Measurements from ENCODE around the gene TRIO.

Gene TRIO

GRCh38 chr5:14178671-14179211, 35.6 kb downstream of the TRIO start:
- H3K27ac ChIP-seq (ENCODE audit: low read depth, low read length) = peak overlapping the region; percentile 6
- H3K27me3 ChIP-seq (ENCODE audit: control insufficient read depth, insufficient read depth, low read length) = no peaks in the 10 kb centered on the region
- H3K36me3 ChIP-seq (ENCODE audit: control insufficient read depth, insufficient read depth, low read length) = no peaks in the 10 kb centered on the region
- H3K9ac ChIP-seq (ENCODE audit: low read length) = no peak overlapping the region
- H3K4me3 ChIP-seq (ENCODE audit: low read length) = no peak overlapping the region
- H3K4me1 ChIP-seq (ENCODE audit: control insufficient read depth, insufficient read depth, low read length) = peaks cover 32% of the 10 kb centered on the region

DNA sequence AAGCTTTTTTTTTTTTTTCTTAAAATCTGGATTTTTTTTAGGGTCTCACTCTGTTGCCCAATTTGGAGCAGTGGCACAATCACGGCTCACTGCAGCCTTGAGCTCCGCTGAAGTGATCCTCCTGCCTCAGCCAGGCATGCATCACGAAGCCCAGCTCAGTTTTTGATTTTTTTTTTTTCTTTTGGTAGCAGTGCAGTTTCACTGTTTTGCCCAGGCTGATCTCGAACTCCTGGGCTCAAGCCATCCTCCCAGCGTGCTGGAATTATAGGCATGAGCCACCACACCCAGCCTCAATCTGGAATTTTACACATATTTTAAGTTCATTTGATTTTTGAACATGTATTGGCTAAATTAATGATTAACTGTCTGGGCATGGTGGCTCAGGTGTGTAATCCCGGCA, 36.3 kb downstream of the TRIO start:
- Histone ChIP-seq H3K4me3 (ENCODE audit: low read length) (no peak overlapping the region), H3K9ac (ENCODE audit: low read length) (no peak overlapping the region), H3K36me3 (ENCODE audit: control insufficient read depth, insufficient read depth, low read length) (no peaks in the 10 kb centered on the region), H3K4me1 (ENCODE audit: control insufficient read depth, insufficient read depth, low read length) (peaks cover 34% of the 10 kb centered on the region), H3K27me3 (ENCODE audit: control insufficient read depth, insufficient read depth, low read length) (no peaks in the 10 kb centered on the region), H3K27ac (ENCODE audit: low read depth, low read length) (no peak overlapping the region)

DNA sequence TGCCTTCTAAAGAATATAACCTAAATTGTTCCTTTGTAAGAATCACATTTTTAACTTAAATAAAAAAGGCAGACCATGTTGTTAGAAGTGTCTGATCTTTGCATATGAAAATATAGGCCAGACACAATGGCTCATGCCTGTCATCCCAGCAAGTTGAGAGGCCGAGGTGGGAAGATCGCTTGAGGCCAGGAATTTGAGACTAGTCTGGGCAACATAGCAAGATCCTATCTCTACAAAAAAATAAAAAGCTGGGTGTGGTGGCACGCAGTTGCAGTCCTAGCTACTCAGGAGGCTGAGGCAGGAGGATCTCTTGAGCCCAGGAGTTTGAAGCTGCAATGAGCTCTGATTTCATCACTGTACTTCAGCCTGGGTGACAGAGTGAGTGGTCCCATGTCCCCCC, 37.3 kb downstream of the TRIO start:
- Histone ChIP-seq H3K4me1 (ENCODE audit: control insufficient read depth, insufficient read depth, low read length) (peaks cover 41% of the 10 kb centered on the region), H3K4me3 (ENCODE audit: low read length) (no peak overlapping the region), H3K36me3 (ENCODE audit: control insufficient read depth, insufficient read depth, low read length) (no peaks in the 10 kb centered on the region), H3K27ac (ENCODE audit: low read depth, low read length) (peak overlapping the region; percentile 12), H3K9ac (ENCODE audit: low read length) (no peak overlapping the region), H3K27me3 (ENCODE audit: control insufficient read depth, insufficient read depth, low read length) (no peaks in the 10 kb centered on the region)

DNA sequence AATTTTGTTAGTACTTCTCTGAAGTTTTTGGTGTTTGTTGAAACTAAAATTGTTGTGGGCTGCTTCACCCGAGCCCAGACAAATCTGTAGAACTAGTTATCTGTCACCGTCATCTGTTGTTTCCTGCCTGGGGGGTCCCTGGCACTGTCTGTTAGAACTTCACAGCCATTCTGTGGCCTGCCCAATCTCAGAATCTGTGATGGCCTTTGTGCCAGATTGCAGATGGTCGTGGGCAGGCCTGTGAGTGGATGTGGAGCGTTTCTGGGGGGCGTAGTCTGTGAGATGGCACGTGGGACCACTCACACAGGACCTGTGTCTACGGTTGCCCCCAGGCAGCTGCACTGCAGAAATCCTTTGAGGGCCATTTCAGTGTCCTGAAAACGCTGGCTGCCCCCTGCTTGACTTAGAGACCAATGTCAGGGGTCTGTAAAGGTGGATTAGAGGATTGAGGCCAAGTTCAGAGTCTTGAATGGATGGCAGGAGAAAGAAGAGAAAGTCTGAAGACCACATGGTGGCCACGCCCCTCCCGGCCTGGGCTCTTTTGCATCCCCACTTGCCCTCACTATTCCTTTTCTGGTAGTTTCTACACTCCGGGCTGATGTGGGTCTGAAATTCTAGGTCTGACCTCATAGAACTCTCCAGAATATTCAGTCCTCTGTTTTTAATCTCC, 38.3 kb downstream of the TRIO start:
- peaks cover 49% of the 10 kb centered on the region for H3K4me1 ChIP-seq (ENCODE audit: control insufficient read depth, insufficient read depth, low read length)
- H3K27ac ChIP-seq (ENCODE audit: low read depth, low read length) = peak overlapping the region; percentile 95
- H3K9ac ChIP-seq (ENCODE audit: low read length) = no peak overlapping the region
- H3K27me3 ChIP-seq (ENCODE audit: control insufficient read depth, insufficient read depth, low read length) = no peaks in the 10 kb centered on the region
- H3K4me3 ChIP-seq (ENCODE audit: low read length) = no peak overlapping the region
- H3K36me3 ChIP-seq (ENCODE audit: control insufficient read depth, insufficient read depth, low read length) = no peaks in the 10 kb centered on the region

- H3K4me3 ChIP-seq (ENCODE audit: low read length) = no peak overlapping the region
- peaks cover 57% of the 10 kb centered on the region for H3K4me1 ChIP-seq (ENCODE audit: control insufficient read depth, insufficient read depth, low read length)
- H3K9ac ChIP-seq (ENCODE audit: low read length) = no peak overlapping the region
- no peaks in the 10 kb centered on the region for H3K36me3 ChIP-seq (ENCODE audit: control insufficient read depth, insufficient read depth, low read length)
- peak overlapping the region; percentile 95 for H3K27ac ChIP-seq (ENCODE audit: low read depth, low read length)
- no peaks in the 10 kb centered on the region for H3K27me3 ChIP-seq (ENCODE audit: control insufficient read depth, insufficient read depth, low read length)
Measured at GRCh38 chr5:14182761-14183160, 39.6 kb downstream of the TRIO start.

DNA sequence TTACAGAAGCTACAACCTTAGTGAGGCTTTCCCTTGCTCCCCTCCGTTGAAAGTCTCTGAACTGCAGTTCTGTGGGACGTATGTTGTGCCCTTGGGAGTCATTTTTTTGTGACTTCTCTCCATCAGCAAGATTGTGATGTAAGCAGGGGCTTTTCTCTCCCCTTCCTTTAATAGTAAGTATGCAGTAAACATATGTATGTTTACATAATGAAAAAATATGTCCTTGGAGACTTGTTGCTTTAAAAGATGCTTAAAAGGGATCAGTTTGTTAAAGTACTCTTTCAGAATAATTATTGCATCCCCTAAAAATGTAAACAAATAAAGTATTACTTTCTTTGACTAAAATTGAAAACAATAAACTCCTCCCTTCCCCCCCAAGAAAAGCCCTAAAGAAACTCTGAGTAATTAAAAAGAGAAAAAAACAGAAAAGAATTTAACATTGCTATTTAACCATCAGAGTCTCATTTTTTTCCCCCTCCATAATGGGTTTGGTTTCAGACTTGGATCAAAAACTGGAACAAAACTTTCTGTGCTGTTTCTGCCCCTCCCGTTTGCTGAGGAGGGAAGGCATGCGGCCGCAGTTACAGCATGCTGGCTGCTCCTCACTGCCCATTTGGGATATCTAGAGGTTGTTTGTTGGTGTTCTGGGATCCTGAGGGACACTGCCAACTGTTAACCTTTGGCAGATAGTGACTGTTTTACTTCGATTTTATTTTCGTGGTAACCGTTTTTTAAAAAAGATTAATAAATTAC, 40.2 kb downstream of the TRIO start:
- Histone ChIP-seq H3K36me3 (ENCODE audit: control insufficient read depth, insufficient read depth, low read length) (no peaks in the 10 kb centered on the region), H3K4me1 (ENCODE audit: control insufficient read depth, insufficient read depth, low read length) (peaks cover 56% of the 10 kb centered on the region), H3K27ac (ENCODE audit: low read depth, low read length) (peak overlapping the region; percentile 95), H3K27me3 (ENCODE audit: control insufficient read depth, insufficient read depth, low read length) (no peaks in the 10 kb centered on the region), H3K9ac (ENCODE audit: low read length) (no peak overlapping the region), H3K4me3 (ENCODE audit: low read length) (peak overlapping the region; percentile 7)

- peak overlapping the region; percentile 95 for H3K27ac ChIP-seq (ENCODE audit: low read depth, low read length)
- H3K27me3 ChIP-seq (ENCODE audit: control insufficient read depth, insufficient read depth, low read length) = no peaks in the 10 kb centered on the region
- H3K4me3 ChIP-seq (ENCODE audit: low read length) = peak overlapping the region; percentile 7
- H3K4me1 ChIP-seq (ENCODE audit: control insufficient read depth, insufficient read depth, low read length) = peaks cover 57% of the 10 kb centered on the region
- H3K9ac ChIP-seq (ENCODE audit: low read length) = no peak overlapping the region
- no peaks in the 10 kb centered on the region for H3K36me3 ChIP-seq (ENCODE audit: control insufficient read depth, insufficient read depth, low read length)
Measured at GRCh38 chr5:14184082-14184481, 40.9 kb downstream of the TRIO start.

- H3K36me3 ChIP-seq (ENCODE audit: control insufficient read depth, insufficient read depth, low read length) = no peaks in the 10 kb centered on the region
- H3K4me3 ChIP-seq (ENCODE audit: low read length) = peak overlapping the region; percentile 8
- no peaks in the 10 kb centered on the region for H3K27me3 ChIP-seq (ENCODE audit: control insufficient read depth, insufficient read depth, low read length)
- H3K9ac ChIP-seq (ENCODE audit: low read length) = no peak overlapping the region
- peak overlapping the region; percentile 95 for H3K27ac ChIP-seq (ENCODE audit: low read depth, low read length)
- peaks cover 61% of the 10 kb centered on the region for H3K4me1 ChIP-seq (ENCODE audit: control insufficient read depth, insufficient read depth, low read length)
Measured at GRCh38 chr5:14184725-14185124, 41.6 kb downstream of the TRIO start.

DNA sequence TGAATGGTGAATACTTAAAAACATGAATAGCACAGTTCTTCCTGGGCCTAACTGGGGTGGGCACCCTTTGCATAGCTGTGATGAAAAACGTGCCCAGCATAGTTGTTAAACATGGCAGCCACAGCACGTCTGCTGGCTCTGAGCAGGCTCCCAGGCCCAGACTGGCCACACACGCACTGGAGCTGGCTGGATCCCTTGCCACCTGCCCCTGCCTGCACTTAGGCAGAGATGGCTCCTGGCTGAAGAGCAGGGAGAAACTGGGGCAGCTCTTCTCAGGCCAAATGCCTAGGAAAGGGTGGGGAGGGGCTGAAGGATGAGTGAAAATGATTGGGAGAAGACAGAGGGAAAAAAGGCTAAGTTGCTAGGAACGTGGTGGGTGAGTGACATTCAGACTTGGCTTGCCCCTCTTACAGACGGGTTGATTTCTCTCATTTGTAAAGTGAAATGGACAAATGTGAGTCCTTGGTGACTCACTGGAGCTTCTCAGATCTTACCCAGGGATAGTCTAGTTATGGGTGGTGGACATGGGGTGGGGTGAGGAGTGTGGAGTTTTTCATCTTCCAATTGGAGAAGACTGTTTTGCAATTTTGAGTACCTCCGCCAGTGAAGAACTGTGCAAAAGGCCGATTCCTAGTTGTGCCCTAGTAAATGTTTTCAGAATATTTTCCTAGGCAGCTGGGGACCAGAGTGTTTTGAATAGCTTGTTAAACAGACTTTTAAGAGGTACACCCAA, 42.4 kb downstream of the TRIO start:
- Histone ChIP-seq H3K4me3 (ENCODE audit: low read length) (no peak overlapping the region), H3K36me3 (ENCODE audit: control insufficient read depth, insufficient read depth, low read length) (no peaks in the 10 kb centered on the region), H3K9ac (ENCODE audit: low read length) (no peak overlapping the region), H3K27me3 (ENCODE audit: control insufficient read depth, insufficient read depth, low read length) (no peaks in the 10 kb centered on the region), H3K27ac (ENCODE audit: low read depth, low read length) (peak overlapping the region; percentile 95), H3K4me1 (ENCODE audit: control insufficient read depth, insufficient read depth, low read length) (peaks cover 66% of the 10 kb centered on the region)

GRCh38 chr5:14186059-14186830, 43.1 kb downstream of the TRIO start:
- Histone ChIP-seq H3K4me1 (ENCODE audit: control insufficient read depth, insufficient read depth, low read length) (peaks cover 67% of the 10 kb centered on the region), H3K27me3 (ENCODE audit: control insufficient read depth, insufficient read depth, low read length) (no peaks in the 10 kb centered on the region), H3K4me3 (ENCODE audit: low read length) (no peak overlapping the region), H3K27ac (ENCODE audit: low read depth, low read length) (peak overlapping the region; percentile 95), H3K36me3 (ENCODE audit: control insufficient read depth, insufficient read depth, low read length) (no peaks in the 10 kb centered on the region), H3K9ac (ENCODE audit: low read length) (no peak overlapping the region)

GRCh38 chr5:14187157-14187556, 44.0 kb downstream of the TRIO start:
- H3K9ac ChIP-seq (ENCODE audit: low read length) = no peak overlapping the region
- no peaks in the 10 kb centered on the region for H3K36me3 ChIP-seq (ENCODE audit: control insufficient read depth, insufficient read depth, low read length)
- no peaks in the 10 kb centered on the region for H3K27me3 ChIP-seq (ENCODE audit: control insufficient read depth, insufficient read depth, low read length)
- peaks cover 63% of the 10 kb centered on the region for H3K4me1 ChIP-seq (ENCODE audit: control insufficient read depth, insufficient read depth, low read length)
- peak overlapping the region; percentile 95 for H3K27ac ChIP-seq (ENCODE audit: low read depth, low read length)
- H3K4me3 ChIP-seq (ENCODE audit: low read length) = no peak overlapping the region

DNA sequence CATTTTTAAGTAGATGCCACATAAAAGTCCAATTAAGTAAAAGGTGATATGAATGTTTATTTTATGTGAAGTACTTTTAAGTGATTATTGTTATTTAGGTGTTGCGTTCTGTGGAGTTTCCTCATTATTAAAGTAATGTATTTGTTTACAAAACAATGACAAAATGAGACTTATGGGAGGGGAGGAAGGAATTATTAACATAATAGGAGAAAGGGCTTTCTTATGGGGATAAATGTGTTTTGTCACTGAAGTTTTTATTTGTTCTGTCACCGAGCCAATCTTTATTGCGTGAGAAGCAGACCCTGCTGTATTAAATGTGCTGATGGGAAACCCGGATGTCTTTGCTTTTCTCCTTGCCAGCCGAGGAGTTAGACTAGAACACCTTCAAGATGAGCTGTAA, 44.5 kb downstream of the TRIO start:
- H3K27ac ChIP-seq (ENCODE audit: low read depth, low read length) = peak overlapping the region; percentile 95
- H3K36me3 ChIP-seq (ENCODE audit: control insufficient read depth, insufficient read depth, low read length) = no peaks in the 10 kb centered on the region

More for the DNA sequence above, 44.5 kb downstream of the TRIO start:
- H3K27me3 ChIP-seq (ENCODE audit: control insufficient read depth, insufficient read depth, low read length) = no peaks in the 10 kb centered on the region
- H3K4me1 ChIP-seq (ENCODE audit: control insufficient read depth, insufficient read depth, low read length) = peaks cover 61% of the 10 kb centered on the region
- no peak overlapping the region for H3K9ac ChIP-seq (ENCODE audit: low read length)
- no peak overlapping the region for H3K4me3 ChIP-seq (ENCODE audit: low read length)

Data from rectal smooth muscle tissue (tissue), 1 donor.